Lower leg skin (tissue), 3 donors: Measurements from ENCODE around the gene RAB11FIP5.

Source experiments
- POLR2A ChIP-seq, 2 donors: fragments of 450-650 bp; IDR thresholded peaks; one replicate each; pipeline ENCODE4 v1.6.1; 2016 to 2017; ENCODE audit warnings: antibody characterized with exemption in 2 of 2, mild to moderate bottlenecking in 1 of 2, moderate library complexity in 1 of 2
- TF ChIP-seq, protein P1 (sequence below), 3 donors: fragments of 450-650 bp; IDR thresholded peaks; one replicate each; pipeline ENCODE4 v1.5.1; 2016; ENCODE audit warnings: antibody characterized with exemption in 3 of 3, mild to moderate bottlenecking in 3 of 3, moderate library complexity in 2 of 3

DNA sequence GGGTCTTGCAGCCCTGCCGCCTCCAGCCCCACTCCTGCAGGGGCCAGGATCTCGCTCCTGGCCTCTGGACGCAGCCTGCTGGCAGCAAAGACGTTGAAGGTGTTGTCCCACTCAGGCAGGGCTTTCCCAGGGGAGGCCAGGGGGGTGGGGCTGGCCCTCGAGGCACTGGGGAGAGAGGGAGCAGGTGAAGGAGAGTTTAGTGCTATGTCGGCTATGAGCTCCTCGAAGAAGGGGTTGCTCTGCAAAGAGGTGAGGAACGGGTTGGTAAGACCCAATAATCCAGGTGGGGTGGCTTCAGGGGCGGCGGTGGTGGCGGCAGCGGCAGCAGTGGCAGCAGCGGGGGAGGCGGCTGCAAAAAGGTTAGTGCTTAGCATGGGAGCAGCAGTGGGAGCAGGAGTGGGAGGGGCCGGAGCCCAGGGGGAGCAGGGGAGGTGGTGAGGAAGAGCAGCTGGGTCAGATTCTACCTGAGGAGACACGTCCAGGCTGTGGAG lies 31.5 kb downstream of the RAB11FIP5 start:
- TF ChIP-seq, protein P1, sequence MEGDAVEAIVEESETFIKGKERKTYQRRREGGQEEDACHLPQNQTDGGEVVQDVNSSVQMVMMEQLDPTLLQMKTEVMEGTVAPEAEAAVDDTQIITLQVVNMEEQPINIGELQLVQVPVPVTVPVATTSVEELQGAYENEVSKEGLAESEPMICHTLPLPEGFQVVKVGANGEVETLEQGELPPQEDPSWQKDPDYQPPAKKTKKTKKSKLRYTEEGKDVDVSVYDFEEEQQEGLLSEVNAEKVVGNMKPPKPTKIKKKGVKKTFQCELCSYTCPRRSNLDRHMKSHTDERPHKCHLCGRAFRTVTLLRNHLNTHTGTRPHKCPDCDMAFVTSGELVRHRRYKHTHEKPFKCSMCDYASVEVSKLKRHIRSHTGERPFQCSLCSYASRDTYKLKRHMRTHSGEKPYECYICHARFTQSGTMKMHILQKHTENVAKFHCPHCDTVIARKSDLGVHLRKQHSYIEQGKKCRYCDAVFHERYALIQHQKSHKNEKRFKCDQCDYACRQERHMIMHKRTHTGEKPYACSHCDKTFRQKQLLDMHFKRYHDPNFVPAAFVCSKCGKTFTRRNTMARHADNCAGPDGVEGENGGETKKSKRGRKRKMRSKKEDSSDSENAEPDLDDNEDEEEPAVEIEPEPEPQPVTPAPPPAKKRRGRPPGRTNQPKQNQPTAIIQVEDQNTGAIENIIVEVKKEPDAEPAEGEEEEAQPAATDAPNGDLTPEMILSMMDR (IDR thresholded peaks at IDR 0.05) = no peak
- TF ChIP-seq POLR2A (IDR thresholded peaks at IDR 0.05) = no peak
